HG03139 (cell line): Measurements from ENCODE around the gene OR2V1.
"Not testable (repeated sequence)": the region's sequence is repeated elsewhere in the genome, so short reads cannot be mapped to it uniquely, and the experiment has no call there.

Experiments
- ATAC-seq: cut with Tn5 transposase; IDR thresholded peaks from one replicate; pipeline ENCODE4 v1.9.1; 2021; ENCODE audit not compliant: unreplicated experiment

OR2V1 gene

DNA sequence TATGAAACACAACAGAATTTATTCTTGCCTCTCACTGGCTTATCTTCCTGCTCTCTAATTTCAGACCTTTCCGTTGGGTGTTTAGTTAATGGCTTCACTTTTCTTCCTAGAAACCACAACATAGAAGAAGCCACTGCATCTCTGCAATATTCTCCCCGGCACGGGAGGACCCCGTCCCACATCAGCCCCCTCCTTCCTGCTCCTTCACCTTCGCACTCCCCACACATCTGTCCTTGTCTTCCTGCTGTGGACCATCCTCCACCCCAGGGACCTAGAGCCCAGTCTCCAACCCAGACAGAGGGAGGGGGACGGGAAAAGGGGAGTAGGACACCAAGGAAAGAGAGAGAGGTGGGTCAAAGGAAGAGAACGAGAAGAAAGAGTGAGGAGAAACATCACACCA, 1.4 kb downstream of the OR2V1 start:
- ATAC-seq, result no peak

DNA sequence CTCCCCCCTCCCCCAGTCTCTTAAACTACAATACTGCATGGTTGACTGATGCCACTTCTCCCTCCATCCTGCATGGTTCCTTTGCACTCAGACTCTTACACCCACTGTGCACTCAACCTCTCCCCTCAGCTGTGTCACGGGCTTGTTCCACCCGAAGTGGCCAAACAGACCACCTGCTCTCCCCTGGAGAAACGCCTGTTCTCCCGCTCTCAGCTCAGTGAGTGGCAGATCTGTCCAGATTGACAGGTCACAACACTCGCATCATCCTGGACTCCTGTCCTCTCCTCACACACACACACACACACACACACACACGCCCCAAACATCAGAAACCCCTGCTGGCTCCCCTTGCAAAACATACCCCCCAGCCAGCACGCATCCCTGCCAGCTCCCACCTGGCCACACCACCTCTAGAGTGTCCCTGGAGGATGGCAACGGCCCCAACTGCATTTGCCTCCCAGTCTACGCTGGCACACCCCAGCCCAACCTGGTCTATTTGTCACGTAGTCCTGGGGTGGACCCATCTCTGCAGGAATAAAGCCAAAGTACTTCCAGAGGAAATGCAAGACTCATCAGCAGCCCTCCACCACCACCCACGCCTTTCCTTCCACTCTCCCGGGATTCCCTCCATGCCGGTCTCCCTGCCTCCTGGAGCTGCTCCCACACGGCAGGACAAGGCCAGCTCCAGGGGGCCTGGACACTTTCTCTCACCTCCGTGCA, 2.9 kb downstream of the OR2V1 start:
- no peak for ATAC-seq

DNA sequence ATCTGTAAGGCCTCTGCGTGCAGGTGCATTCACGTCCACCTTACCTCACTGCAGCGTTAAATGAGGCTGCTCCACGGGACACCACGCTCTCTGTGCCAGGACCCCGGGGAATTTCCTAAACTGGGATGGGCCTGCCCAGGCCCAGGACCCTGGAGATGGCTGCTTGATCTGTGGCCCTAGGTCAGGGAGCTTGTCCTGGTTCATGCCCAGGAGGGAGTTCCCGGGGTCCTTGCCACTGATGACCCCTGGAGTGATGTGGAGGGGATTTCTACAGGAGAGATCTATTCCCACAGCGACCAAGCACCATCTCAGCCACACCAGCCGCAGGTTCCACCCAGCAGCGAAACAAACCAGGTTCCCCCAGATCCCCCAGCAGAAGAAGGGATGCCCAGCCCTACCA, 3.5 kb downstream of the OR2V1 start:
- no peak for ATAC-seq

DNA sequence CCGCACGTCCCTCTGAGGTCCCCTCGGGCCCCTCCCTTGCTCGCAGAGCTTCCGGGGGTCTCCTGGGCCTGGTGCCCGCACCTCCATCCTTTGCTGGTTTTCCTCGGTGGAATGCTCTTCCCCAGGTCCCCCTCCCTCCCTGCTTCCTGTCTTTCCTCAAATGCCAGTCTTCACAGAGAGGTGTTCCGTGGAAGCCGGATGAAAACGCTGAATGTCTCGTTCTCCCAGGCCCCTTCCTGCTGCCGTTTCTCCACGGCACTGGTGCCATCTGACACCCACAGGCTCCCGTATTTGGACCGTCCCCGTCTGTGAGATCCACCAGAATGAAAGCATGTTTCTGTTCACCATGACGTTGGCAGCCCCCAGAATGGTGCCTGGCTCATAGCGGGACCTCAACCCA, 4.1 kb downstream of the OR2V1 start:
- no peak for ATAC-seq

DNA sequence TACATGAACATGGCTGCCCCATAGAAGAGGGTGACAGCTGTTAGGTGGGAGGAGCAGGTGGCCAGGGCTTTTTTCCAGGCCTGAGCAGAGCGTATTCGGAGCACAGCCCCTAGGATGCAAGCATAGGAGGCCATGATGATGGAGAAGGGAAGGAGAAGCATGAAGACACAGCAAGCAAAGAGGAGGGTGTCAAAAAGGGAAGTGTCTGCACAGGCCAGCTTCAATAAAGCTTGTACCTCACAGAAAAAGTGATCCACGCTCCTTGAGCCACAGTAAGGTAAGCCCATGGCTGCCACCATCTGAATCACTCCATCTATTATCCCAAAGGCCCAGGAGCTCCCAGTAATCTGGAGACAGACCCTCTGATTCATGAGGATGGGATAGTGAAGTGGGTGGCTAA, 6.4 kb downstream of the OR2V1 start:
- no peak for ATAC-seq

DNA sequence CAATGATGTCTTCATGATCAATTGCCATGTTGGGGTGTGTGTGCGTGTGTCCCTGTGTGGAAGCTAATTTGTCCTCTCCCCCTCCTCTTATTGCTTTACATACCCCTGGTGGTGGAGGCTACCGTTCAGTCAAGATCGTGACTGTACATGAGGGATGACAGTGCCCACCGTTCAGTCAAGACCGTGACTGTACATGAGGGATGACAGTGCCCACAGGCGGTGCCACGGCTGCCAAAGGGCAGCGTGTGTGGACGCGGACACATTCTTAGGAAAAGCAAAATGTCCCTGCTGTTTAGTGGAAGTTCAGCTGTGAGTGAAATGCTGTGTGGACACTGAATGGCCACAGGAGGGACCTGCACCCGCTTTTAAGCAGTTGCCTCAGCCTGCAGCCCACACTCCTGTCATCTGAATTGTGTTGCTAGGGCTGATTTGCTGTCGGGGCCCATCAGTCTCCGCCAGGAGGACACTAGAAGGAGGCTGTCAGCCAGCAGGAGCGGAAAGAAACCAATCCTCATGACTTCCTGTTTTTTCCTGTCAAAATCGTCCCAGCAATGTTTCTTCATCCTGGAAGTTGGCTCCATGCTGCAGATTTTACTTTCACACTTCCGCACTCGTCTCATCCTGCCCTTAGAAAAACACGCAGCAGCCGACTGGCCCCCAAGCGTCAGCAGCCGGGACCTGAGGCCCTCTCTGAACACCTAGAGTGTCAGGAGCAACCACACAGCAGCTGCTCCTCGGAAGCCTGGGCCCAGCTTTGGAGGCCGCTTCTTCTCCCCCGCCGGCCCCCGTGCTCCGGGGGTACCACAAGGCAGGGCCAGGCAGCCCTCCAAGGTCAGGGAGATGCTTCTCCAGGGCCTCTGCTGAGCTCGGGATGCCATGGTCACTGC, 9.1 kb downstream of the OR2V1 start:
- no peak for ATAC-seq

DNA sequence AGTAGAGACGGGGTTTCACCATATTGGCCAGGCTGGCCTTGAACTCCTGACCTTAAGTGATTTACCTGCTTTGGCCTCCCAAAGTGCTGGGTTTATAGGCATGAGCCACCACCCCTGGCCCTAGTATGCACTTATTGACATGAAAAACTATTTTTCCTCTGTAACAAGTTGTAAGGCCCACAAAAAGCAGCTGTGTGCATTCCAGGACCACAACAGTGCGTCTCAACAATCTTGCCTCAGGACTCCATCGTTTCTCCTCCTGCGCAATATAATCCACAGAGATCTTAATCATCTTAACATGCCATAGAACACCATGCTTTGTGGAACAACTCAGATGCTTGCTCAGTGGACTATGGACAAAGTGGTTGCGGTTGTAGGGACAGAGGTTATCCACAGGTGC, 10.2 kb downstream of the OR2V1 start:
- ATAC-seq, result no peak

DNA sequence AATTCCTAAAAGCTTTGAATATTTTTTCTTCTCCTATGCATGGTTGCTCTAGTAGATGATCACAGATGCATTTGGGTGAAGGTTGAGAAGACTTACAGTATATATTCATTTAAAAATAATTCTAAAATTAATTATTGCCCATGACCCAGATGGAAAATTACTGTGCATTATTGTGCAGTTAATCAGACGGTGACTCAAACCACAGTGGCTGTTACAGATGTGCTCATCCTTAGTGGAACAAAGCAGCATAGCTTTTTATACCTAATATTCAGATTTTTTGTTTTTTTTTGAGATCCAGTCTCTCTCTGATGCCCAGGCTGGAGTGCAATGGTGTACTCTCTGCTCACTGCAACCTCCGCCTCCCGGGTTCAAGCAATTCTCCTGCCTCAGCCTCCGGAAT, 10.7 kb downstream of the OR2V1 start:
- ATAC-seq, result no peak

DNA sequence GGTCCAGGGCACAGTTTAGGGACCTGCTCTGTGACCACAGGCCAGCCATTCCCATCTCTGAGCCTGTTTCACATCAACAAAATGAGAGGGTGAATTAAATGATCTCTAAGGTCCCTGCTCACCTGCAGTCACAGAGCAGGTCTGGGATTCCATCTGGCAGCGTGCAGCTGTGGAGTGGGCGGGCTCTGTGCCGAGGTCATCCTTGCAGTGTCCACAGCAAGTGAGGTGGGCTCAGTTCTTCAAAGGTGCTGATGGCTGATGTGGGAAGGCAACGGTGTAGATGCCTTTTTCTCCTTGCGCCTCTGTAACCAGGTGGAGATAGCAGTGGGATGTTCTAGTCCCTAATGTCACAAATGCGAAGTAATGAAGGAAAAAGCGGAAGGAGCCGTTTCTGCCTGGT, 11.9 kb downstream of the OR2V1 start:
- ATAC-seq, result no peak

DNA sequence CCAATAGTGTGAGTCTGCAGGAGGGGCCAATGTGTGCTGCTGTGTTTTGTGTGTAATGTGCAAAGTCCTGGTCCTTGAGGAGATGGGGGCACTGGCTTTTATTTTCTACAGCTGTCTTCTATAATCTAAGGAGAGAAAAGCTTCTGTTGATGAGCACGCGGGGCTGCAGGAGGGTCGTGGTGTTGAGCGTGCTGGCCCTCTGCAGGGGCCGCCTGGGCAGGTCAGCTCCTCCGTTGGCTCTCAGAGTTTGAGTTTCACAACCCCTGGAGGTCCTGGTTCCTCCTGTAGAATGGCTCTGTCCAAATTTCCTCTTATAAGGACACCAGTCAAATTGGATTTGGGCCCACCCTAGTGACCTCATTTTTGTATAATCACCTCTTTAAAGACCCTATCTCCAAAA, 12.6 kb downstream of the OR2V1 start:
- no peak for ATAC-seq

DNA sequence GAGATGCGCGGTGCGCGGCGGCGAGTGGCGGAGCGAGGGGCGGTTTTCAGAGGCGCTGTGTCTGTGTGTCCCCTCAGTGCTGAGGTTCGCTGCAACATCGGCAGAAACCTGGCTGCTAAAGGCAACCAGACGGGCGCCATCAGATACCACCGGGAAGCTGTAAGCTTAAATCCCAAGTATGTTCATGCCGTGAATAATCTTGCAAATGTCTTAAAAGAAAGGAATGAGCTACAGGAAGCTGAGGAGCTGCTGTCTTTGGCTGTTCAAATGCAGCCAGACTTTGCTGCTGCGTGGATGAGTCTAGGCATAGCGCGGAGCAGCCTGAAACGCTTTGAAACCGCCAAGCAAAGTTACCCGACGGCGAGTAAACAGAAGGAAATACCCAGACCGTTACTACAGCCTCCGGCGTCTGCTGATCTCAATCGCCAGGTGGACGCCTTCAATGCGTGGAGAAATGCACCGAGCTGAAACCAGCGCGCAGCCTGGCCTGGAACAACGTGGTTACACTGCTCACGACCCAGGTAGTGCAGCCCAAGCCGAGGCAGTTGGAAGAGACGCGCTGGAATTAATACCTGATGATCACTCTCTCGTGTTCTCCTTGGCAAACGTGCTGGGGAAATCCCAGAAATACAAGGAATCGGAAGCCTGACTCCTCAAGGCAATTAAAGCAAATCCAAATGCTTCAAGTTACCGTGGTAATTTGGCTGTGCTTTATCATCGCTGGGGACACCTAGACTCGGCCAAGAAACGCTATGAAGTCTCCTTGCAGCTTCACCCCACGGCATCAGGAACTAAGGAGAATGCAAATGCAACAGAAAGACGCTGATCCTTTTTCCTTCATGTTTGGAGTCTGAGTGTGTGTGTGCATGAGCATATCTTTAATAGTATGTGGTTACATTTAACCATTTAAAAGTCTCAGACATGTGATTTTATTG, 15.9 kb downstream of the OR2V1 start:
- ATAC-seq, result no peak

DNA sequence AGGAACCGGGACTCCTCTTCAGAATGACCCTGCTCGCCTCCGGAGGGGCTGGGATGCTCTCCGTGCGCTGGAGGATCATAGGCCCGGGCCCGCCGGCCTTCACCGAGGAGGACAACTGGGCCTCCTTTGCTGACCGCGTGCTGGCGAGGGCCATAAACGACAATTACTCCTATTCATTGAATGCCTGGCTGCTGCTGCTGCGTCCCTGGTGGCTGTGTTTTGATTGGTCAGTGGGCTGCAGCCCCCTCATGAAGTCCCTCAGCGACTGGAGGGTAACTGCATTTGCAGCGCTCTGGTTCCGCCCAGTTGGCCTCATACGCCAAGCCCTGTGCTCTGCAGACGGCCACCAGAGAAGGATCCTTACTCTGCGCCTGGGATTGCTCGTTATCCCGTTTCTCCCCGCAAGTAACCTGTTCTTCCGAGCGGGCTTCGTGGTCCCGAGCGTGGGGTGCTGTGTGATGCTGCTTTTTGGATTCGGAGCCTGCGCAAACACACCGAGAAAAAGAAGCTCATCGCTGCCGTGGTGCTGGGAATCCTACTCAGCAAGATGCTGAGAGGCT, 16.6 kb downstream of the OR2V1 start:
- ATAC-seq, result no peak

DNA sequence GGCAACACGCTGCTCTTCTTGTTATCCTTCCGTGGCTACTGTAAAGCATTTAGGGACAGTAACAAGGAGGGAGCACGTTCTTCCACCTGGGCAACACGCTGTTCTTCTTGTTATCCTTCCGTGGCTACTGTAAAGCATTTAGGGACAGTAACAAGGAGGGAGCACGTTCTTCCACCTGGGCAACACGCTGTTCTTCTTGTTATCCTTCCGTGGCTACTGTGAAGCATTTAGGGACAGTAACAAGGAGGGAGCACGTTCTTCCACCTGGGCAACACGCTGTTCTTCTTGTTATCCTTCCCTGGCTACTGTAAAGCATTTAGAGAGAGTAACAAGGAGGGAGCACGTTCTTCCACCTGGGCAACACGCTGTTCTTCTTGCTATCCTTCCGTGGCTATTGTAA, 17.4 kb downstream of the OR2V1 start:
- not testable (repeated sequence) for ATAC-seq

DNA sequence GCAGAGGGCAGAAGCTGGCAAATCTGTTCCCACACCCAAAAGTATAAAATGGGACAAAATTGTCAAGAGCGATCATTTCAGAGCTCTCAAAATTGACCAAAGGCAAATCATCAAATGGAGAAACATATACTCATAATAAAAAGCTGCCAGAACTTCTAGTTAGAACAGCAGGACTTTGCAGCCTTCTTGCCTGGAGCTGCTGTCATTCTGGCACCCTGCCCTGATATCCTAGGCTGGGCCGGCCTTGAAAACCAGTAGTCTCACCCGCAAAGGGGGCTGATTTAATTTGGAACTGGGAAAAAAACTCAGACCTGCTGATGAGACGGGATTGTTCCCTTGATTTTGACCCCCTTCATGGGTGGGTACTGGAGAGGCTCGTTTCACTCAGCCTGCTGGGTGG, 18.5 kb downstream of the OR2V1 start:
- no peak for ATAC-seq

DNA sequence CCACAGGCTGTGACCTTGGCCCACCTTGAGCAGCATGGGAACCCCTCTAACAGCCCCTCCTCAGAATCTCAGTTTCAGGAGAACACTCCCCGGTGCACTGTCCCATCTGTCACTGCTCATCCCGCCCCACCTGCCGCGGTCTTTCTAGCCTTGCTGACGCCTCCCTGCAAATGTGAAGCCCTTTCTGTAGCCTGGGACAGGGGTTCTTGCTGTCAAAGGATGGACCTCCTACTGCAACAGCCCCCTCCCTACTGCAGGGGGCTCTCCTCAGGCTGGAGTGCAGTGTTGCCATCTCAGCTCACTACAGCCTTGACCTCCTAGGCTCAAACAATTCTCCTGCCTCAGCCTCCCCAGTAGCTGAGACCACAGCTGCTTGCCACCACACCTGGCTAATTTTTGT, 20.0 kb downstream of the OR2V1 start:
- no peak for ATAC-seq

DNA sequence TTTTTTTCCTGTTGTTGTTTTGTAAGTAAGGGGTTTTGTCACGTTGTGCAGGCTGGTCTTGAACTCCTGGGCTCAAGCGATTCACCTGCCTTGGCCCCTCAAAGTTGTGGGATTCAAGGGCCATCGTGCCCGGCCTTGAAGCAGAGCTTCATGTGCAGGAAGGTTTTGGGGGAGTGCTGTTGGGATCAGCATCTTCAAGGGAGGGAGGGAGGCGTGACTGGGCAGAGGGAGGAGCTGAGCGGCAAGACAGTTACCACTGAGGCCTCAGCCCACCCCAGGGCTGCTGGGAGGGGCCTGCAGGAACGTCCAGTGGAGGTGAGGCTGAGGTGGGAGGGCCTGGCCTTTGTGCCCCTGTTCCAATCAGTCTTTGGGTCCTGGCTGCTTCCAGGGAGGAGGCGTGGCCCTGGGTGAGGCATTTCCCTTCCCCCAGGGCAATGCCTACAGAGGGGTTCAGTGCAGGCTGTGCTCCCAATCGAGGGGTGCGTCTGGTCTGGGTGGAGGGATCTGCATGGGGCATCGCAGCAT, 21.4 kb downstream of the OR2V1 start:
- ATAC-seq, result no peak

DNA sequence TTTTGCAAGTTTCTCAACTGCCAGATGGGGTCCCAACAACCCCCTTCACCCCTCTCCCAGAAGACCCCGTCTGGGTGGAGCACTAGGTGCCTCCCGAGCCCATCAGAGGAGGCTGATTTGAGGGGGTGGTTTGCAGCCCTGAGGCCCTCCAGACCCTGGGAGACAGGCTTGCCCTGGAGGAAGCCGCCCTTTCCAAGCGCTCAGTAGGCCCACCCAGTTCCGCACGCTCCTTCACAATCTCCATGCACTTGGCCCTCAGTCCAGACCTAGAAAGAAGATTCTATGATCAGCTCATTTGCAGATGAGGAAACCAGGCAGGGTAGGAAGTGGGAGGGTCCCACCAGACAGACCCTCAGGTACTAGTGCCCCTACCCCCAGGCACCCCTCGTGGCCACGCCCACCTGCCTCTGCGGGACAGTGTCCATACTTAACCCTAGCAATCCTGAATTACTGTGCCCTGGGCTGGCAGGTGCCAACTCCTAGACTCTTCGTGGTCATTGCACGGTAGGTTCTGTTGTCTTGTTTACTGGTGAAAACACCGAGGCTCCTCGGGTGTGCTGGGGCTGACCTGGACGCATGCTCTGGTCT, 22.3 kb downstream of the OR2V1 start:
- no peak for ATAC-seq

DNA sequence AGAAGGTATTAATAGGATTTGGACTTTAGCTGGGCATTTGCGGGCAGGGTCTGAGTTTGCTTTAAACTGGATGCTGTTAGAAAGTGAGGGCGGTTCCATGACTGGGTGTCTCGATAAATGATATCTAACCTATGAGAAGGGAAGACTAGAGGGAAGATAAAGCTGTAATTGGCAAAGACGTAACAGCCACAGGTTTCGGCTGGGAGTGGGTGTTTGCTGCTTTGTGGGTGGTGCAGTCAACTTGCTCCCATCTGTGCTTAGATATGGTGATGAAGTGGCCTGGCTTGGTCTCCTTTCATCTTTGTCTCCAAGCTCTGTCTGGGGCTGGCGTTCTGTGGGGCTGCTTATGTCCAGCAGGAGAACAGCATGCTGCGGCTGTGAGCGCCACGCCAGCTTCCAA, 23.3 kb downstream of the OR2V1 start:
- no peak for ATAC-seq

DNA sequence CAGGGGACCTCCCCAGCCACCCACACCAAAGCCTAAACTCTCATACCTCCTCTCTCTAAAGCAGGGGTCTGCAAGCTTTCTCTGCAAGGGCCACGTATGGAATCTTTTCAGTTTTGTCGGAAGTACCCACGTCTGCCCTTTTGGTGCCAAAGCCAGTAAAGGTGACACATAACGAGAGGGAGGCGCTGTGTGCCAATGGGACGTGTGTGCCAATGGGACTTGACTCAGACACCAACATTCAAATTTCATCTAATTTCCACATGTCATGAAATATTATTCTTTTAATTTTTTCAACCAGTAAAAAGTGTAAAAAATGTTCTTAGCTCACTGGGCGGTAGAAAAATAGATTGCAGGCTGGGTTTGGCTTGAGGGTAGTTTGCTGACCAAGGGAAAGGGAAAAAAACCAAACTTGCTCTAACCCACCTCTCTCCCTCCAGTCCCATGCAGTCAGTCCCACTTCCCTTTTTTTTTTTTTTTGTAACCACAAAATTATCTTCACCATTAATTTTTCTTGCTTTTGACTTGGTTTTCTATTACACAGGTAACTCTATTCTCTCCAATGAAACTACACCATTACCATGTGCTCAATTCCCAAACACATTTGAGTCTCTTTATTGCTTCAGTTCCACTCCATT, 25.5 kb downstream of the OR2V1 start:
- ATAC-seq, result no peak
